ENCODE data around the gene CDK4.
A peak's percentile ranks its signal among the peaks of the same experiment; 100 is the strongest.

Gene CDK4

GRCh38 chr12:57753756-57754337 lies 1.7 kb upstream of the CDK4 start:
- Histone ChIP-seq H4K20me1 (ENCODE audit: insufficient read depth, low read length) (no peaks in the 10 kb centered on the region), H3K27ac (ENCODE audit: low read length) (no peak overlapping the region; the same call in 1 of the 2 replicates), H3F3A (ENCODE audit: insufficient read depth, low read length) (peaks cover 23% of the 10 kb centered on the region), H3K27me3 (replicated peaks; ENCODE audit: insufficient read depth, low read length) (no peaks in the 10 kb centered on the region), H3K79me2 (ENCODE audit: low read length) (peaks cover 41% of the 10 kb centered on the region), H3K9ac (ENCODE audit: low read length) (no peak overlapping the region), H2AFZ (ENCODE audit: low read length) (peak overlapping the region; percentile 82; the same call in 1 of the 2 replicates), H3K36me3 (replicated peaks; ENCODE audit: insufficient read depth, low read length) (peaks cover 4% of the 10 kb centered on the region; the same call in 1 of the 2 replicates), H3K4me1 (ENCODE audit: low read length) (peaks cover 31% of the 10 kb centered on the region), H3K4me2 (ENCODE audit: low read depth, low read length) (peak overlapping the region; percentile 95), H3K4me3 (ENCODE audit: low read length) (peak overlapping the region; percentile 67; the same call in 1 of the 2 replicates), H3K9me2 (replicated peaks; ENCODE audit: insufficient read depth, low read length) (no peaks in the 10 kb centered on the region), H3K9me3 (replicated peaks; ENCODE audit: insufficient read depth, low read length) (no peaks in the 10 kb centered on the region)
- no peak for TF ChIP-seq EZH2phosphoT487 (IDR thresholded peaks at IDR 0.05; ENCODE audit: low read length)
- no peak for TF ChIP-seq EZH2 (optimal IDR thresholded peaks at IDR 0.05; ENCODE audit: low read depth, low read length)
- TF ChIP-seq CTCF (IDR thresholded peaks at IDR 0.05; ENCODE audit: low read length): no peak
- no peak for DNase-seq

GRCh38 chr12:57752668-57753000 lies 524 bp upstream of the CDK4 start:
- H3K79me2 ChIP-seq (ENCODE audit: low read length): peaks cover 40% of the 10 kb centered on the region
- peak overlapping the region; percentile 94 for H3K4me2 ChIP-seq (ENCODE audit: low read depth, low read length)
- DNase-seq: no peak
- H3K9ac ChIP-seq (ENCODE audit: low read length): peak overlapping the region; percentile 46; the same call in 1 of the 2 replicates
- peak overlapping the region; percentile 52; the same call in 1 of the 2 replicates for H3K27ac ChIP-seq (ENCODE audit: low read length)
- no peak for TF ChIP-seq CTCF (IDR thresholded peaks at IDR 0.05; ENCODE audit: low read length)
- no peak for TF ChIP-seq EZH2phosphoT487 (IDR thresholded peaks at IDR 0.05; ENCODE audit: low read length)
- TF ChIP-seq EZH2 (optimal IDR thresholded peaks at IDR 0.05; ENCODE audit: low read depth, low read length): no peak
- no peaks in the 10 kb centered on the region for H3K27me3 ChIP-seq (replicated peaks; ENCODE audit: insufficient read depth, low read length)
- peaks cover 30% of the 10 kb centered on the region for H3F3A ChIP-seq (ENCODE audit: insufficient read depth, low read length)
- peak overlapping the region; percentile 55 for H3K4me3 ChIP-seq (ENCODE audit: low read length)
- H3K4me1 ChIP-seq (ENCODE audit: low read length): peaks cover 31% of the 10 kb centered on the region
- H3K9me3 ChIP-seq (replicated peaks; ENCODE audit: insufficient read depth, low read length): no peaks in the 10 kb centered on the region
- H3K36me3 ChIP-seq (replicated peaks; ENCODE audit: insufficient read depth, low read length): peaks cover 4% of the 10 kb centered on the region; the same call in 1 of the 2 replicates
- H4K20me1 ChIP-seq (ENCODE audit: insufficient read depth, low read length): no peaks in the 10 kb centered on the region
- H2AFZ ChIP-seq (ENCODE audit: low read length): peak overlapping the region; percentile 66
- no peaks in the 10 kb centered on the region for H3K9me2 ChIP-seq (replicated peaks; ENCODE audit: insufficient read depth, low read length)

GRCh38 chr12:57751432-57751787 lies 700 bp downstream of the CDK4 start:
- no peak for TF ChIP-seq EZH2 (optimal IDR thresholded peaks at IDR 0.05; ENCODE audit: low read depth, low read length)
- no peak for TF ChIP-seq CTCF (IDR thresholded peaks at IDR 0.05; ENCODE audit: low read length)
- no peak for TF ChIP-seq EZH2phosphoT487 (IDR thresholded peaks at IDR 0.05; ENCODE audit: low read length)
- Histone ChIP-seq H3K4me2 (ENCODE audit: low read depth, low read length) (peak overlapping the region; percentile 70), H3K36me3 (replicated peaks; ENCODE audit: insufficient read depth, low read length) (peaks cover 7% of the 10 kb centered on the region; the same call in 1 of the 2 replicates), H3K79me2 (ENCODE audit: low read length) (peaks cover 34% of the 10 kb centered on the region), H3K4me3 (ENCODE audit: low read length) (peak overlapping the region; percentile 72), H4K20me1 (ENCODE audit: insufficient read depth, low read length) (no peaks in the 10 kb centered on the region), H3F3A (ENCODE audit: insufficient read depth, low read length) (peaks cover 38% of the 10 kb centered on the region), H3K4me1 (ENCODE audit: low read length) (peaks cover 28% of the 10 kb centered on the region), H3K27me3 (replicated peaks; ENCODE audit: insufficient read depth, low read length) (no peaks in the 10 kb centered on the region), H3K9me3 (replicated peaks; ENCODE audit: insufficient read depth, low read length) (no peaks in the 10 kb centered on the region), H3K27ac (ENCODE audit: low read length) (peak overlapping the region; percentile 44; the same call in 1 of the 2 replicates), H2AFZ (ENCODE audit: low read length) (peak overlapping the region; percentile 60), H3K9ac (ENCODE audit: low read length) (peak overlapping the region; percentile 88), H3K9me2 (replicated peaks; ENCODE audit: insufficient read depth, low read length) (no peaks in the 10 kb centered on the region)
- no peak for DNase-seq
